ES-I3 (cell line): ENCODE data around the gene GREM1.

Experiments used
- H3K36me3 ChIP-seq: 2 replicates; pipeline ENCODE4 v1.6.1; 2013; ENCODE audit warnings: mild to moderate bottlenecking, low read length, control low read depth, moderate library complexity; ENCODE audit not compliant: insufficient read depth
- H3K4me1 ChIP-seq: 2 replicates; pipeline ENCODE4 v1.6.1; 2013; ENCODE audit warnings: mild to moderate bottlenecking, control low read depth, low read length; ENCODE audit not compliant: insufficient read depth
- H3K9ac ChIP-seq: 2 replicates; pipeline ENCODE4 v1.6.1; 2013; ENCODE audit warnings: low read depth, mild to moderate bottlenecking, low read length, moderate library complexity
- H3K9me3 ChIP-seq: 2 replicates; pipeline ENCODE4 v1.6.1; 2013; ENCODE audit warnings: mild to moderate bottlenecking, low read length, moderate library complexity; ENCODE audit not compliant: control insufficient read depth, insufficient read depth

Gene GREM1

GRCh38 chr15:32766101-32766500 lies 48.3 kb downstream of the GREM1 start:
- H3K9ac ChIP-seq: no peak overlapping the region
- no peaks in the 10 kb centered on the region for H3K4me1 ChIP-seq
- H3K9me3 ChIP-seq: no peaks in the 10 kb centered on the region; the same call in 1 of the 2 replicates
- no peaks in the 10 kb centered on the region for H3K36me3 ChIP-seq

- Histone ChIP-seq H3K9ac (no peak overlapping the region), H3K9me3 (no peaks in the 10 kb centered on the region; the same call in 1 of the 2 replicates), H3K4me1 (no peaks in the 10 kb centered on the region), H3K36me3 (no peaks in the 10 kb centered on the region)
Measured at GRCh38 chr15:32767236-32767635, 49.4 kb downstream of the GREM1 start.

- H3K4me1 ChIP-seq: no peaks in the 10 kb centered on the region; the same call in 1 of the 2 replicates
- H3K36me3 ChIP-seq: 0 out of 2 replicates have a peak, but pooled peaks cover 4% of the 10 kb centered on the region
- H3K9ac ChIP-seq: no peak overlapping the region
- H3K9me3 ChIP-seq: peaks cover 7% of the 10 kb centered on the region; the same call in 1 of the 2 replicates
Measured at GRCh38 chr15:32774022-32774421, 56.2 kb downstream of the GREM1 start.

GRCh38 chr15:32775103-32775502 lies 57.3 kb downstream of the GREM1 start:
- Histone ChIP-seq H3K9ac (no peak overlapping the region), H3K9me3 (peaks cover 7% of the 10 kb centered on the region; the same call in 1 of the 2 replicates), H3K4me1 (no peaks in the 10 kb centered on the region; the same call in 1 of the 2 replicates), H3K36me3 (0 out of 2 replicates have a peak, but pooled peaks cover 4% of the 10 kb centered on the region)

- Histone ChIP-seq H3K9ac (no peak overlapping the region), H3K4me1 (peaks cover 13% of the 10 kb centered on the region), H3K36me3 (0 out of 2 replicates have a peak, but pooled peaks cover 4% of the 10 kb centered on the region), H3K9me3 (peaks cover 7% of the 10 kb centered on the region; the same call in 1 of the 2 replicates)
Measured at GRCh38 chr15:32778391-32779176, 60.8 kb downstream of the GREM1 start.

- peaks cover 7% of the 10 kb centered on the region; the same call in 1 of the 2 replicates for H3K9me3 ChIP-seq
- H3K9ac ChIP-seq: no peak overlapping the region
- no peaks in the 10 kb centered on the region for H3K36me3 ChIP-seq
- peaks cover 13% of the 10 kb centered on the region for H3K4me1 ChIP-seq
Measured at GRCh38 chr15:32781781-32782180, 64.0 kb downstream of the GREM1 start.

GRCh38 chr15:32784581-32784980 lies 66.8 kb downstream of the GREM1 start:
- peaks cover 17% of the 10 kb centered on the region for H3K4me1 ChIP-seq
- no peak overlapping the region for H3K9ac ChIP-seq
- H3K9me3 ChIP-seq: no peaks in the 10 kb centered on the region
- no peaks in the 10 kb centered on the region for H3K36me3 ChIP-seq

GRCh38 chr15:32786906-32787305 lies 69.1 kb downstream of the GREM1 start:
- Histone ChIP-seq H3K9me3 (no peaks in the 10 kb centered on the region), H3K9ac (no peak overlapping the region), H3K4me1 (peaks cover 10% of the 10 kb centered on the region), H3K36me3 (no peaks in the 10 kb centered on the region)

- H3K36me3 ChIP-seq: no peaks in the 10 kb centered on the region
- H3K9ac ChIP-seq: no peak overlapping the region
- 0 out of 2 replicates have a peak, but pooled peaks cover 4% of the 10 kb centered on the region for H3K4me1 ChIP-seq
- H3K9me3 ChIP-seq: no peaks in the 10 kb centered on the region
Measured at GRCh38 chr15:32787949-32788348, 70.1 kb downstream of the GREM1 start.

- no peak overlapping the region for H3K9ac ChIP-seq
- H3K4me1 ChIP-seq: 0 out of 2 replicates have a peak, but pooled peaks cover 4% of the 10 kb centered on the region
- H3K36me3 ChIP-seq: no peaks in the 10 kb centered on the region
- no peaks in the 10 kb centered on the region for H3K9me3 ChIP-seq
Measured at GRCh38 chr15:32790352-32790999, 72.7 kb downstream of the GREM1 start.

- no peaks in the 10 kb centered on the region for H3K36me3 ChIP-seq
- H3K4me1 ChIP-seq: 0 out of 2 replicates have a peak, but pooled peaks cover 4% of the 10 kb centered on the region
- H3K9me3 ChIP-seq: no peaks in the 10 kb centered on the region
- H3K9ac ChIP-seq: no peak overlapping the region
Measured at GRCh38 chr15:32792436-32792835, 74.6 kb downstream of the GREM1 start.
